H1 (cell line): ENCODE data around the gene CIAO2B. TPM values are rescaled to one million over a fixed set of nuclear protein-coding genes. Genes with fewer than 3 reads are reported as not detected.

ENCODE experiments used
- CTCF ChIA-PET: fragments of 300-600 bp; sonication (Branson Sonifier 250); formaldehyde crosslinking; loops from one replicate; lab custom pipeline; 2021; ENCODE audit not compliant: partially characterized antibody; lab: Charles Lee
- POLR2A ChIA-PET: fragments of 300-600 bp; sonication (Branson Sonifier 250); formaldehyde crosslinking; loops from one replicate; lab custom pipeline; 2021; ENCODE audit warnings: inconsistent platforms; ENCODE audit not compliant: partially characterized antibody; lab: Charles Lee
- DNase-seq, 2 experiments: peaks; one replicate each; pipeline versions ENCODE4 v3.0.0 to v3.0.0-alpha.2; 2010 to 2022; ENCODE audit warnings: low spot score in 2 of 2, low read depth in 1 of 2, mixed read lengths in 1 of 2
- FAIRE-seq: peaks from 2 replicates; lab custom pipeline; 2011; peaks lifted over from hg19 to GRCh38; lab: Jason Lieb, UNC
- H2AFZ ChIP-seq: 2 replicates; pipeline ENCODE4 v1.8.1; 2012; ENCODE audit warnings: low read length, inconsistent platforms
- H2AK5ac ChIP-seq: 2 replicates; pipeline ENCODE4 v1.6.1; 2013; ENCODE audit warnings: low read depth, low read length
- H2BK120ac ChIP-seq: replicated peaks from 2 replicates; pipeline ENCODE3; 2013; ENCODE audit warnings: low read depth, low read length, inconsistent platforms
- H2BK12ac ChIP-seq: 2 replicates; pipeline ENCODE4 v1.6.1; 2013; ENCODE audit warnings: low read depth, low read length
- H2BK15ac ChIP-seq: 2 replicates; pipeline ENCODE4 v1.6.1; 2013; ENCODE audit warnings: low read length
- H2BK20ac ChIP-seq: 2 replicates; pipeline ENCODE4 v1.6.1; 2013; ENCODE audit warnings: low read length
- H2BK5ac ChIP-seq: 2 replicates; pipeline ENCODE4 v1.6.1; 2013; ENCODE audit warnings: low read depth, low read length
- H3K14ac ChIP-seq: 2 replicates; pipeline ENCODE4 v1.6.1; 2013; ENCODE audit warnings: inconsistent platforms; ENCODE audit not compliant: insufficient read length
- H3K18ac ChIP-seq: 2 replicates; pipeline ENCODE4 v1.6.1; 2013; ENCODE audit warnings: low read length; ENCODE audit errors: extremely low read depth
- H3K23ac ChIP-seq: 2 replicates; pipeline ENCODE4 v1.6.1; 2013; ENCODE audit warnings: inconsistent platforms; ENCODE audit not compliant: insufficient read length
- H3K23me2 ChIP-seq: 2 replicates; pipeline ENCODE4 v1.6.1; 2013; ENCODE audit warnings: low read depth, low read length
- H3K27ac ChIP-seq: 2 replicates; pipeline ENCODE4 v1.6.1; 2011; ENCODE audit warnings: low read depth, low read length, inconsistent platforms
- H3K27me3 ChIP-seq, 4 experiments: replicated peaks in 1 of 4; 1 replicate in 1 of 4; 2 replicates in 3 of 4; pipeline versions ENCODE4 v1.6.1 to v1.8.1; 2011 to 2013; ENCODE audit warnings: low read length in 3 of 4, mild to moderate bottlenecking in 3 of 4, inconsistent platforms in 2 of 4, mixed read lengths in 2 of 4, moderate library complexity in 1 of 4; ENCODE audit not compliant: control insufficient read depth in 3 of 4, insufficient read depth in 3 of 4; ENCODE audit errors: extremely low read depth in 1 of 4
- H3K36me3 ChIP-seq, 4 experiments: 2 replicates each; pipeline versions ENCODE4 v1.6.1 to v1.8.1; 2011 to 2013; ENCODE audit warnings: mild to moderate bottlenecking in 4 of 4, low read length in 3 of 4, moderate library complexity in 2 of 4, control low read depth in 1 of 4, inconsistent platforms in 1 of 4; ENCODE audit not compliant: insufficient read depth in 4 of 4, control insufficient read depth in 2 of 4
- H3K4ac ChIP-seq: replicated peaks from 2 replicates; pipeline ENCODE3; 2013; ENCODE audit warnings: low read length, low read depth, mixed read lengths, inconsistent platforms; ENCODE audit not compliant: insufficient read length
- H3K4me1 ChIP-seq, 4 experiments: replicated peaks in 1 of 4; 1 replicate in 1 of 4; 2 replicates in 3 of 4; pipeline versions ENCODE4 v1.6.1 to v1.8.1; 2011 to 2013; ENCODE audit warnings: low read length in 3 of 4, inconsistent platforms in 2 of 4, mixed read lengths in 1 of 4; ENCODE audit not compliant: insufficient read depth in 4 of 4, control insufficient read depth in 3 of 4
- H3K4me2 ChIP-seq, 2 experiments: 2 replicates each; pipeline versions ENCODE4 v1.6.1 to v1.8.1; 2011 to 2013; ENCODE audit warnings: low read depth in 2 of 2, low read length in 2 of 2, control low read depth in 1 of 2, inconsistent platforms in 1 of 2, mild to moderate bottlenecking in 1 of 2; ENCODE audit not compliant: insufficient read depth in 1 of 2
- H3K4me3 ChIP-seq, 4 experiments: fragments of 200-600, 300-600 bp in 1 of 4; sonication (generic), shearing (Covaris generic), sonication (Bioruptor Twin) in 1 of 4; 2 replicates each; pipeline versions ENCODE4 v1.5.1 to v1.8.1; 2011 to 2016; ENCODE audit warnings: low read length in 4 of 4, low read depth in 3 of 4, control low read depth in 2 of 4, inconsistent platforms in 2 of 4, mild to moderate bottlenecking in 2 of 4, mixed read lengths in 1 of 4, moderate library complexity in 1 of 4; ENCODE audit not compliant: insufficient read depth in 2 of 4; ENCODE audit errors: extremely low read depth in 1 of 4
- H3K56ac ChIP-seq: replicated peaks from 2 replicates; pipeline ENCODE3; 2013; ENCODE audit warnings: low read depth, mild to moderate bottlenecking, mixed read lengths, low read length, inconsistent platforms; ENCODE audit not compliant: insufficient read length
- H3K79me1 ChIP-seq: 2 replicates; pipeline ENCODE4 v1.6.1; 2013; ENCODE audit warnings: low read depth, low read length, control low read depth
- H3K79me2 ChIP-seq, 2 experiments: 2 replicates each; pipeline versions ENCODE4 v1.6.1 to v1.8.1; 2012 to 2013; ENCODE audit warnings: low read length in 2 of 2, mild to moderate bottlenecking in 2 of 2, inconsistent platforms in 1 of 2; ENCODE audit not compliant: insufficient read depth in 2 of 2, control insufficient read depth in 1 of 2
- H3K9ac ChIP-seq, 4 experiments: replicated peaks in 1 of 4; 1 replicate in 1 of 4; 2 replicates in 3 of 4; pipeline versions ENCODE4 v1.6.1 to v1.8.1; 2011 to 2013; ENCODE audit warnings: low read depth in 3 of 4, low read length in 3 of 4, control low read depth in 2 of 4, mild to moderate bottlenecking in 2 of 4, moderate library complexity in 2 of 4, inconsistent platforms in 1 of 4; ENCODE audit errors: extremely low read depth in 1 of 4
- H3K9me3 ChIP-seq, 2 experiments: 2 replicates each; pipeline versions ENCODE4 v1.6.1 to v1.8.1; 2012 to 2013; ENCODE audit warnings: mild to moderate bottlenecking in 2 of 2, moderate library complexity in 2 of 2, control low read depth in 1 of 2, inconsistent platforms in 1 of 2, low read depth in 1 of 2, low read length in 1 of 2, mixed read lengths in 1 of 2; ENCODE audit not compliant: insufficient read depth in 2 of 2
- H4K20me1 ChIP-seq, 2 experiments: replicated peaks in 1 of 2; 2 replicates each; pipeline versions ENCODE3 to v1.8.1; 2011 to 2013; ENCODE audit warnings: inconsistent platforms in 2 of 2, low read length in 2 of 2, mild to moderate bottlenecking in 1 of 2; ENCODE audit not compliant: insufficient read depth in 2 of 2, control insufficient read depth in 1 of 2
- H4K5ac ChIP-seq: 2 replicates; pipeline ENCODE4 v1.6.1; 2013; ENCODE audit warnings: low read length, low read depth, mixed read lengths, inconsistent platforms; ENCODE audit not compliant: insufficient read length
- H4K8ac ChIP-seq: 2 replicates; pipeline ENCODE4 v1.8.0; 2013; ENCODE audit warnings: mild to moderate bottlenecking, moderate library complexity, low read length, inconsistent platforms; ENCODE audit not compliant: insufficient read depth; ENCODE audit errors: extremely low read depth
- H4K91ac ChIP-seq: replicated peaks from 2 replicates; pipeline ENCODE3; 2013; ENCODE audit warnings: low read length, mixed read lengths, inconsistent platforms; ENCODE audit not compliant: insufficient read length
- CHD1 ChIP-seq: IDR thresholded peaks from 2 replicates; pipeline ENCODE4 v1.6.1; 2012; ENCODE audit warnings: low read depth, low read length, improper control_type of control experiment
- CTCF ChIP-seq, 3 experiments: IDR thresholded peaks; 1 replicate in 2 of 3; 2 replicates in 1 of 3; pipeline versions ENCODE4 v1.5.1 to v1.6.1; 2011; ENCODE audit warnings: low read length in 3 of 3, mild to moderate bottlenecking in 3 of 3, inconsistent platforms in 2 of 3, low read depth in 1 of 3, moderate library complexity in 1 of 3; ENCODE audit not compliant: insufficient read depth in 1 of 3; ENCODE audit errors: control extremely low read depth in 1 of 3
- EZH2 ChIP-seq: fragments of 200-600 bp; sonication (generic); IDR thresholded peaks from 2 replicates; pipeline ENCODE4 v1.7.1; 2012; ENCODE audit warnings: low read depth, mild to moderate bottlenecking, moderate library complexity, low read length, inconsistent platforms; ENCODE audit not compliant: severe bottlenecking
- MAX ChIP-seq: IDR thresholded peaks from 2 replicates; pipeline ENCODE4 v1.6.1; 2012; ENCODE audit warnings: inconsistent platforms
- POU5F1 ChIP-seq: IDR thresholded peaks from 2 replicates; pipeline ENCODE4 v1.6.1; 2011; ENCODE audit warnings: low read depth, mild to moderate bottlenecking, low read length, moderate library complexity
- RXRA ChIP-seq: IDR thresholded peaks from 2 replicates; pipeline ENCODE4 v1.6.1; 2011; ENCODE audit warnings: low read depth, mild to moderate bottlenecking, low read length, moderate library complexity; ENCODE audit not compliant: insufficient read depth
- TAF7 ChIP-seq: optimal IDR thresholded peaks from 2 replicates; pipeline ENCODE3; 2011; ENCODE audit warnings: low read depth, mild to moderate bottlenecking, inconsistent platforms, low read length, moderate library complexity, borderline replicate concordance
- ZNF274 ChIP-seq: IDR thresholded peaks from 2 replicates; pipeline ENCODE4 v1.7.0; 2012; ENCODE audit warnings: low read length, borderline replicate concordance; ENCODE audit errors: extremely low read depth
- WGBS, 2 experiments: shearing (Covaris generic) in 1 of 2; methylation state at CpG; one replicate each; pipeline versions ENCODE4 v1.1.6 to v1.1.7; 2013 to 2015; ENCODE audit warnings: low lambda C conversion rate in 2 of 2, mixed read lengths in 2 of 2, inconsistent platforms in 1 of 2, low coverage in 1 of 2, missing lambda C conversion rate in 1 of 2; ENCODE audit not compliant: insufficient replicate concordance in 2 of 2, insufficient coverage in 1 of 2, insufficient read length in 1 of 2; ENCODE audit errors: extremely low coverage in 1 of 2, missing lambda C conversion rate in 1 of 2; 5-methylcytosine and 5-hydroxymethylcytosine counted together
- polyA plus RNA-seq, 7 experiments: library from polyadenylated mRNA; depleted of rRNA in 3 of 7; stranded (reverse) in 5 of 7; unstranded in 2 of 7; fragments of >200 nt in 5 of 7; fragments of 200-250 nt in 2 of 7; gene quantifications; 1 replicate in 5 of 7; 2 replicates in 1 of 7; 4 replicates in 1 of 7; pipeline versions ENCODE4 v1.2.1 to v1.2.3, GENCODE V29; 2011 to 2013; ENCODE audit warnings: missing spikeins in 2 of 7, mixed read lengths in 2 of 7
- total RNA-seq: library from RNA; stranded (reverse); fragmentation: NEBNext Ultra II Directional; extraction: Animal tissue kit (Norgen Biotek cat#: 25700); gene quantifications from 2 replicates; pipeline ENCODE4 v1.2.1, GENCODE V29; 2021

Gene CIAO2B
- total and polyA plus RNA-seq, 2 of the 8 experiments (the other 6 are each of a cell fraction or from before 2014, with no cell fraction given): 65.6 to 248 TPM

- no peak within 1 kb of the TSS for H3K14ac ChIP-seq
- H2BK20ac ChIP-seq: no peak within 1 kb of the TSS
- H3K36me3 ChIP-seq: no peaks in the 10 kb centered on the region
- peaks cover 4 to 12% (median 8%) of the 10 kb centered on the region in 4 experiments; a peak in 6 of 7 replicates for H3K27me3 ChIP-seq
- no peak within 1 kb of the TSS for H3K4me2 ChIP-seq
- H4K5ac ChIP-seq: no peak within 1 kb of the TSS
- H4K91ac ChIP-seq: no peak within 1 kb of the TSS
- no peak within 1 kb of the TSS for H2BK12ac ChIP-seq
- H2BK15ac ChIP-seq: no peak within 1 kb of the TSS
- H3K18ac ChIP-seq: no peak within 1 kb of the TSS
- H4K8ac ChIP-seq: no peak within 1 kb of the TSS
- no peak within 1 kb of the TSS; a peak in 2 of 7 replicates for H3K9ac ChIP-seq
- FAIRE-seq (no peak), DNase-seq (no peak)
- H3K4me1 ChIP-seq: no peaks in the 10 kb centered on the region; a peak in 1 of 7 replicates
- POLR2A ChIA-PET: interaction anchor here (0.8 to 1.7 kb wide), 6 partner anchors 14 to 39 kb away, joined by 3 to 5 read pairs (median 3); partner anchors contain the start of gene PDP2
- peaks cover 3% of the 10 kb centered on the region; the same call in 1 of the 2 replicates for H3K23me2 ChIP-seq
- no peak within 1 kb of the TSS for H2BK120ac ChIP-seq
- peaks cover 2% of the 10 kb centered on the region; the same call in 1 of the 2 replicates for H3K79me1 ChIP-seq
- no peak within 1 kb of the TSS for H2AFZ ChIP-seq
- CTCF ChIA-PET: interaction anchor here (1.0 to 42.0 kb wide), 7 partner anchors 3 to 261 kb away, joined by 3 to 1009 read pairs (median 4); partner anchors contain the start of genes CDH16, CES3, DYNC1LI2 and PDP2
- H3K27ac ChIP-seq: no peak within 1 kb of the TSS
- no peak within 1 kb of the TSS for H2BK5ac ChIP-seq
- no peaks in the 10 kb centered on the region for H3K79me2 ChIP-seq
- H2AK5ac ChIP-seq: no peak within 1 kb of the TSS
- H4K20me1 ChIP-seq: peaks cover 0 to 4% of the 10 kb centered on the region in 2 experiments
- no peak within 1 kb of the TSS for H3K4me3 ChIP-seq
- no peak within 1 kb of the TSS for H3K56ac ChIP-seq
- no peak within 1 kb of the TSS for H3K4ac ChIP-seq
- no peak within 1 kb of the TSS for H3K23ac ChIP-seq
- 86% methylated on average over 7 of the region's 7 CpGs; no CpG with 5 or more reads in 1 of the 2 experiments for WGBS, 2 experiments
- H3K9me3 ChIP-seq: no peaks in the 10 kb centered on the region
- TF ChIP-seq RXRA: no peak
- TF ChIP-seq TAF7: no peak
- TF ChIP-seq EZH2: no peak
- TF ChIP-seq CTCF (IDR thresholded peaks at IDR 0.05; ENCODE audit: control extremely low read depth in 1 of 3, insufficient read depth in 1 of 3, low read depth in 1 of 3, low read length in 3 of 3): no peak
- no peak for TF ChIP-seq CHD1
- TF ChIP-seq MAX: no peak
- no peak for TF ChIP-seq ZNF274
- TF ChIP-seq POU5F1: no peak
Observed at GRCh38 chr16:66918803-66919568, 15.2 kb downstream of the CIAO2B start, which contains the start of gene CDH16. Gene CDH16 (minus strand): TSS chr16:66918885. CDS start chr16:66918065, 820 bp downstream.
